Lower leg skin (tissue), 3 donors: Measurements from ENCODE around the gene OCA2.

Source experiments
- CTCF ChIP-seq, 3 donors: fragments of 450-650 bp; IDR thresholded peaks; one replicate each; pipeline ENCODE4 v1.5.1; 2016; ENCODE audit warnings: antibody characterized with exemption in 3 of 3, mild to moderate bottlenecking in 3 of 3, moderate library complexity in 2 of 3
- POLR2A ChIP-seq, 2 donors: fragments of 450-650 bp; IDR thresholded peaks; one replicate each; pipeline ENCODE4 v1.6.1; 2016 to 2017; ENCODE audit warnings: antibody characterized with exemption in 2 of 2, mild to moderate bottlenecking in 1 of 2, moderate library complexity in 1 of 2

- TF ChIP-seq CTCF (IDR thresholded peaks at IDR 0.05) (no peak), POLR2A (IDR thresholded peaks at IDR 0.05) (no peak)
Observed at GRCh38 chr15:28019594-28020309, 79.4 kb downstream of the OCA2 start.
